Activated T-helper 1 cell treated with anti-CD3 and anti-CD28 coated beads, Interleukin-12 subunit alpha, Interleukin-12 subunit beta, Interleukin-2, Interleukin-4 antibody, amounts not matched to agents 30 ng/mL and 10 ng/mL and 1 ng/mL, durations not matched to agents 14 hours and 24 hours and 36 hours (primary cell): Measurements from ENCODE around the gene THBD. TPM values are rescaled to one million over a fixed set of nuclear protein-coding genes. Genes with fewer than 3 reads are reported as not detected.

ENCODE experiments used
- DNase-seq: peaks from one replicate; pipeline ENCODE4 v3.0.0; 2021; ENCODE audit warnings: low spot score
- H3K27ac Mint-ChIP-seq: one replicate; pipeline ENCODE4 v1.8.0; 2021; ENCODE audit warnings: mild to moderate bottlenecking, mixed read lengths
- H3K27me3 Mint-ChIP-seq: one replicate; pipeline ENCODE4 v1.8.0; 2022; ENCODE audit warnings: mild to moderate bottlenecking, moderate library complexity, mixed read lengths; ENCODE audit not compliant: insufficient read depth
- H3K36me3 Mint-ChIP-seq: one replicate; pipeline ENCODE4 v1.8.0; 2021; ENCODE audit warnings: low read depth, mixed read lengths
- H3K4me1 Mint-ChIP-seq: one replicate; pipeline ENCODE4 v1.8.0; 2021; ENCODE audit warnings: low read depth, mixed read lengths
- H3K4me3 Mint-ChIP-seq: one replicate; pipeline ENCODE4 v1.8.0; 2021; ENCODE audit warnings: mild to moderate bottlenecking, moderate library complexity, mixed read lengths
- H3K9me3 Mint-ChIP-seq: one replicate; pipeline ENCODE4 v1.8.0; 2021; ENCODE audit warnings: mixed read lengths
- intact Hi-C: fragments of 100-400 bp; cut with micrococcal nuclease; formaldehyde crosslinking; loops from one replicate; pipeline ENCODE4 v1.15.1; 2024
- total RNA-seq: library from RNA; stranded (reverse); gene quantifications from 2 replicates; pipeline ENCODE4 v1.2.3, GENCODE V29; 2022

Gene THBD
- total RNA-seq, 1 donor from 2014 or later: not detected

DNA sequence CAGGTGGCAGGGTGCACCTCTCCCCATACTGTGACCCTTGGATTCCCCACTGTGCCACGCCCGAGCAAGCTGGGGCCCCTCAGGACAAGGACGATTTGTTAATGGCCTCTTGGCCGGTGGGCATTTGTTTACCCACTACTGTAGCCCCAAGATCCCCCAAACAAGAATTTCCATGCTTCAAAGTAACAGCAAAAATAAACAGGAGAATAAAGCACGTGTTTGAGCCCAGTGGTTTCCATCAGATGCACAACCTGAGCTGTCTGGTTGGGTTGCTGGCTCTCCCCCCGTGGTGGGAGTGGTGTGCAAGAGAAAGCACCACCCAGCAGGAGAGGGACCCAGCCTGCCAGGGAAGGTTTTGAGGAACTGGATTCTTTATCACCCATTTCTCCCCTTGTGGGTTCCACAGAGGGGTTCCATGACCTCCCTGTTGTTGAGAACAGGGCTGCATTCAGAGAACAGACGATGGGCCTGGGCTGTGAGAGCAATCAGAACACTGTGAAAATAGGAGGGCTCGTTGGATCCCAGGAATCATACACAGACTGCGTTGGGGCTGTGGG lies 31.9 kb upstream of the THBD start:
- Mint-ChIP-seq H3K27me3 (peaks cover 16% of the 10 kb centered on the region), H3K4me3 (no peak overlapping the region), H3K36me3 (no peaks in the 10 kb centered on the region), H3K27ac (no peak overlapping the region), H3K4me1 (peaks cover 17% of the 10 kb centered on the region), H3K9me3 (no peaks in the 10 kb centered on the region)
- no peak for DNase-seq
- intact Hi-C loops: no loop called here

DNA sequence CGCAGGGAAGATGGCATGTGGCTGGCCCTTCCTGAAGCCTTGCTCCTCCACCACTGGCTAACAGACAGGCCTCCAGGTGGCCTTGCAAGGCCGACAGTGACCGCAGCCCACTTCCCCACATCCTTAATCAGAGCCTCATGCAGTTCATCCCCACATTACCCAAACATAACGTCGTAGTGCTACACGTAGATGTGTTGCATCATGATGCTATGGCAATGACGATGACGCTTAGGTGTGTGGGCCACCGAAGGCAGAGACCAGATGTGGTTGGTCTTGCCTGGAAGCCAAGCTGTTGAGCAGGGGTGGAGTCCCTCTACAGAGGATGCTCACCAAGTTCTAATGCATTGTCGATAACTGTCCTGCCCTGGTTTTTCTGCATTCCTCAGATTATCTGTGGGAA lies 31.0 kb upstream of the THBD start:
- H3K36me3 Mint-ChIP-seq: no peaks in the 10 kb centered on the region
- H3K27ac Mint-ChIP-seq: no peak overlapping the region
- intact Hi-C loops: no loop called here
- no peak for DNase-seq
- peaks cover 16% of the 10 kb centered on the region for H3K27me3 Mint-ChIP-seq
- no peaks in the 10 kb centered on the region for H3K9me3 Mint-ChIP-seq
- H3K4me3 Mint-ChIP-seq: no peak overlapping the region
- peaks cover 14% of the 10 kb centered on the region for H3K4me1 Mint-ChIP-seq

DNA sequence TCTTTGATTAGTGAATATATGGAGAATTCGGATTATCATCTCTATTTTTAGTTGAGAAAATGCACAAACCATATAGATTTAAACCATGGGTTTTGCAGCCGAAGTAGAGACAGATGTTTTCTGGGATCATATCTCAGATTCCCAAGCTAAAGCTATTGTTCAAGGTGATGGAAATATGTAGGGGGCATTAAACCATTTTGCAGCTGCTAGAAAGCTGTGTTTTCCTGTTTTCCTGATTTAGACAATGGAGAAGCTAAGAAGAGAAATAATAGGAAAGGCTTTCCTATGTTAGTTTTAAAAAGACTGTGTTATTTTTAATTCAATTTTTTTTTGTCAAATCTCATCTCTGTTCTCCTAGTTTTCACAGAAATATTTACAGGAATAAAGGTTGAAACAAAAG lies 30.5 kb upstream of the THBD start:
- no peaks in the 10 kb centered on the region for H3K9me3 Mint-ChIP-seq
- no peak overlapping the region for H3K4me3 Mint-ChIP-seq

DNA sequence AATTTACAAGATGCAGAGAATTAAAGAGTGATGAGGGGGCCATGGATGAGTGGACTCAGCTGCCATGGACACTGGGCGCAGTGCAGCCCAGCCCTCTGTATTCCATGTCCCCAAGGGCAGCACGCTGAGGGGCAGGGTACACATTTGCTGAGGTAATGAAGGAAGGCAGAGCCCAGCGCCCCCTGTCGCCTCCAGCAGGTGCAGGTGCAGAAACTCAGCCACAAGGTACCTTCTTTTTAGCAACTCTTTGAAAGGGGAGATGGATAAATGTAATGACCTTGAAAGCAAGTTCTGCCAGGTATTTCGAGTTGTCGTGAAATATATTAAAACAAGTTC lies 29.5 kb upstream of the THBD start:
- no peak overlapping the region for H3K27ac Mint-ChIP-seq
- no peaks in the 10 kb centered on the region for H3K36me3 Mint-ChIP-seq
- no peak overlapping the region for H3K4me3 Mint-ChIP-seq
- intact Hi-C loops: no loop called here
- DNase-seq: no peak
- peaks cover 19% of the 10 kb centered on the region for H3K27me3 Mint-ChIP-seq
- no peaks in the 10 kb centered on the region for H3K9me3 Mint-ChIP-seq
- H3K4me1 Mint-ChIP-seq: peaks cover 14% of the 10 kb centered on the region

More for the DNA sequence above, 30.5 kb upstream of the THBD start:
- Mint-ChIP-seq H3K36me3 (no peaks in the 10 kb centered on the region), H3K4me1 (peaks cover 14% of the 10 kb centered on the region), H3K27ac (no peak overlapping the region), H3K27me3 (peaks cover 16% of the 10 kb centered on the region)
- intact Hi-C loops: no loop called here
- DNase-seq: no peak

DNA sequence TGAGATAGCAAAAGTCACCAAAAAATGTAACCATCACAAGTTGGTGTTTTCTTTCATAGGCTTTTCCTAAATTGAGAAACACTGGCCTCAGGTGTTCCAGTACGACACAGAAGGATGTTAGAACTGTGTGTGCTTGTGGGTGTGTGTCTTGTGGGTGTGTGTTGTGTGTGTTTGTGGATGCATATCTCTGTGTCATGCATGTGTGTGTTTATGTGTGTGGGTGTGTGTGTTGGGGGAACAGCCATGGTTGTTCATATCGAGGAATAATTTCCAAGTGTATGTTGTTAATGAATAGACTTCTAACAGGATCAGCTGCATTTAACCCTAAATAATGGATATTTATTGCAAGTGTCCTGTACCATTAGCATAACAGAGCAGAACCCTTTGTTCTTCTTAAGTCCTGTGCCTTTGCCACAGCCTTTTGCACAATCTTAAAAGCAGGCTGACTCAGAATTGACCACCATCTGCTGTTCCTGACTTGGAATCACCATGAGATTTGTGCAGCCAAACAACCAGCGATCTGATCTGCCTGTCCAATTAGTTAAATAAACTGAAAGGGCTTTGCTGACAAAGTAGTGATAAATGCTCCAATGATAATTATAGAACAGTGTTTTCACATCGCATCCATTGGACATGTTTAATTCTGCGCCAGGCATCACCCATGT lies 29.0 kb upstream of the THBD start:
- intact Hi-C loops: no loop called here
- H3K4me3 Mint-ChIP-seq: no peak overlapping the region
- peaks cover 13% of the 10 kb centered on the region for H3K4me1 Mint-ChIP-seq
- no peak overlapping the region for H3K27ac Mint-ChIP-seq
- peaks cover 19% of the 10 kb centered on the region for H3K27me3 Mint-ChIP-seq
- no peaks in the 10 kb centered on the region for H3K9me3 Mint-ChIP-seq
- no peaks in the 10 kb centered on the region for H3K36me3 Mint-ChIP-seq
- DNase-seq: no peak

DNA sequence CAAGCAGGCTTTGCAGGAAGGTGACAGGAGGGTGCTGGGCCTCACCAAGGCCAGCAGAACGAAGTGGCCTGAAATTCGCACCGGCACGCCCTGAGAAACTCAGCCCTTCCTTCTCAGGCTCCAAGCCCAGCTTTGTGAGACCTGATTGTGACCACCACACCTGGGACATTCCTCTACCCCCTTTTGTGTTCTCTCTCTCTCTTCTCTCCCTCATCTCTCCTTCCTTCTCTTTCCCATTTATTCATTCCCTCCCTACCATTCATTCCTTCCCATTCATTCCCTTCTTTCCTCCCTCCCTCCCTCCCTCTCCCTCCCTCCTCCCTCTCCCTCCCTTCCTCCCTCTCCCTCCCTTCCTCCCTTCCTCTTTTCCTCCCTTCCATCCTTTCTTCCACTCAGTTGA lies 27.8 kb upstream of the THBD start:
- intact Hi-C loops: no loop called here
- Mint-ChIP-seq H3K27ac (no peak overlapping the region), H3K4me3 (no peak overlapping the region), H3K9me3 (no peaks in the 10 kb centered on the region), H3K36me3 (no peaks in the 10 kb centered on the region), H3K27me3 (peaks cover 20% of the 10 kb centered on the region), H3K4me1 (peaks cover 5% of the 10 kb centered on the region)
- no peak for DNase-seq

DNA sequence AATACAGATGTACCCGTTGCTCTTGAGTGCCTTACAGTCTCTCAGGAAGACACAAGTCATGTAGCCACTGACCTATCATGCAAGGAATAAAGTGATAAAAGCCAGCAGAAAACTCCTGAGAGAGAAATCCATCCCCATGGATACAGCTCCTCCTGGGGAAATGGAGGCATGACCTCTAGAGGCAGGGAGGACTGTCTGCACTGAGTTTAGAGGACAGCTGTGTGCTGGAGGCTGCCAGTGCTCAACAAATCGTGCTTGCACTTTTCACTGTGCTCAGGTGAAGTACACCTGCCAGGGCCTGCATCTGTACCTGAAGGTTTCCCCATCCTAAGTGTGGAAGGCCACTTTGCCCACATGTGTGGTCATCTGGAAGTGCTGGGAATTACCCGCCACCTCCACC lies 24.6 kb upstream of the THBD start:
- Mint-ChIP-seq H3K36me3 (no peaks in the 10 kb centered on the region), H3K27me3 (peaks cover 12% of the 10 kb centered on the region), H3K4me3 (no peak overlapping the region), H3K27ac (no peak overlapping the region), H3K4me1 (no peaks in the 10 kb centered on the region), H3K9me3 (no peaks in the 10 kb centered on the region)
- DNase-seq: no peak
- intact Hi-C loops: no loop called here

DNA sequence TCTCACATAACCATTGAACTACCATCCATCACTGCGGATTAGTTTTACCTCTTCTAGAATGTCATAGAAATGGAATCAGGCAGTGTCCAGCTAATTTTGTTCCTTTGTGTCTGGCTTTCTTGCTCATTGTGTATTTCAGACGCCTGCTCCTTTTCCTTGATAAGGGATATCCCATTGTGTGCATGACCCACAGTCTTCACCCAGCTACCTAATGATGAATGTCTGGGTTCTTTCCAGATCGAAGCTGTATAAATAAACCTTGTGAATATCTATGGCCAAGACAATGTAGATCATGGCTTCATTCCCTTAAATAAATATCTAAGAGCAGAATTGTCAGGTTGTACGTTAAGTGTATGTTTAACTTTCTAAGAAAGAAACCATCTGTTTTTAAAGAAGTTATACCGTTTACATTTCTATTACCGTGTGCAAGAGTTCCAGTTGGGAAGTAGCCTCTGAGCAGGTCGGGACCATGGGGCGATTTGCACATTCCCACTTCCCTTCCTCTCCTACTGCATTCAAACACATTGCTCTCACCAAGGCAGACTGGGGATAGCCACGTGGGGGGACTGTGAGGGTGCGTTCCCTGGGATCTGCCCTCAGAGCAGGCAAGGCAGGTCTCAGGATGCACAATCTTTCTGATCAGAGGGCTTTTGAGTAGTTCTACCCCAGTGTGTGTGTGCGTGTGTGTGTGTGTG lies 23.6 kb upstream of the THBD start:
- intact Hi-C loops: no loop called here
- no peak overlapping the region for H3K4me3 Mint-ChIP-seq
- no peaks in the 10 kb centered on the region for H3K36me3 Mint-ChIP-seq
- DNase-seq: no peak
- no peak overlapping the region for H3K27ac Mint-ChIP-seq
- no peaks in the 10 kb centered on the region for H3K9me3 Mint-ChIP-seq
- H3K27me3 Mint-ChIP-seq: peaks cover 7% of the 10 kb centered on the region
- H3K4me1 Mint-ChIP-seq: no peaks in the 10 kb centered on the region

DNA sequence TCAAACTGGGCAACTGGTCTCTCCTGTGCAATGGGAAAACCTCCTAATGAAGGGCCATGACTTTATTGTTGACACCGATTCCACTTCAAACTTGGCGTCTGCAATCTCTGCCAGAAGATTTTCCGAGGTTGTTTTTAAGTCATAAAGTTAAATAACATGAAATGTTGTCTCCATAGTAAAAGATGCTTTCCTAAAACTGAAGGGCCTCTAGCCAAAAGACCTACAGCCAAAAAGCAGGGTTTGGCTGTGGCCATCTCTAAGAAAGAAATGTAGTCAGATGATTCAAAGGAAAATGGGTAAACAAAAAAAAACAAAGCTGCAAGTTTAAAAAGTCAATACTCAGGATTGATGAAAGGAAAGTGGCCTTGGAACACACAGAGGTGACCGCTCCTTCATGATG lies 22.5 kb upstream of the THBD start:
- H3K27ac Mint-ChIP-seq: no peak overlapping the region
- intact Hi-C loops: no loop called here
- no peaks in the 10 kb centered on the region for H3K36me3 Mint-ChIP-seq
- no peak for DNase-seq
- no peak overlapping the region for H3K4me3 Mint-ChIP-seq
- peaks cover 8% of the 10 kb centered on the region for H3K27me3 Mint-ChIP-seq
- H3K9me3 Mint-ChIP-seq: no peaks in the 10 kb centered on the region
- no peaks in the 10 kb centered on the region for H3K4me1 Mint-ChIP-seq

DNA sequence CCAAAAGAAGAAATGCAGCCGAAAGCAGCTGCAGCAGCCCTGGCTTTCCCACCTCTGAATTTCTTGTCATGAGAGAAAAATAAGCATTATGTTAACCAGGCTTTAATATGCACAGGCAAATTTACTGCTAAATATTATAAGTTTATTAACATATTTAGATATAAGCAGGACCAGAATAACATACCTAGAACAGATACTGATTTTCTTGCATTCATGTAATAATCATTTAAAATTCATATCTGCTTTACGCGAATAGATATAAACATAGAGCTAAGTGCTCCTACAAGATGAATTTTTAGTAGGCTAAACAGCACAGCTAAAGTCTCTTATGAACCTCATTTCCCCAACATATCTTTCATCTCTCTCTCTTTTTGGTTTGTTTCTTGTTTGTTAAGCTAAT lies 21.9 kb upstream of the THBD start:
- Mint-ChIP-seq H3K36me3 (no peaks in the 10 kb centered on the region), H3K27ac (no peak overlapping the region), H3K9me3 (no peaks in the 10 kb centered on the region), H3K27me3 (peaks cover 9% of the 10 kb centered on the region), H3K4me1 (no peaks in the 10 kb centered on the region), H3K4me3 (no peak overlapping the region)
- DNase-seq: no peak
- intact Hi-C loops: no loop called here

DNA sequence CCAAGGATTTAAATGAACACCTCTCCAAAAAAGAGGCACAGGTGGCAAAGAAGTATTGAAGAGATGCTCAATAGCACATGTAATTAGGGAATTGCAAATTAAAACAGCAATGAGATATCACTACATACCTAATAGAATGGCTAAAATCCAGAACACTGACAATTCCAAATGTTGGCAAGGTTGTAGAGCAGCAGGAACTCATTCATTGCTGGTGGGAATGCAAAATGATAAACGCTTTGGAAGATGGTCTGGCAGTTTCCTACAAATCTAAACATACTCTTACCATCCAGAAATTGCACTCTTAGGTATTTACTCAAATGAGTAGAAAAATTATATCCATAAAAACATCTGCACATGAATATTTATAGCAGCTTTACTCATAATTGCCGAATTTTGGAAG lies 19.6 kb upstream of the THBD start:
- intact Hi-C loops: no loop called here
- H3K4me3 Mint-ChIP-seq: no peak overlapping the region
- no peaks in the 10 kb centered on the region for H3K9me3 Mint-ChIP-seq
- no peaks in the 10 kb centered on the region for H3K36me3 Mint-ChIP-seq
- peaks cover 10% of the 10 kb centered on the region for H3K27me3 Mint-ChIP-seq
- DNase-seq: no peak
- H3K27ac Mint-ChIP-seq: no peak overlapping the region
- no peaks in the 10 kb centered on the region for H3K4me1 Mint-ChIP-seq

DNA sequence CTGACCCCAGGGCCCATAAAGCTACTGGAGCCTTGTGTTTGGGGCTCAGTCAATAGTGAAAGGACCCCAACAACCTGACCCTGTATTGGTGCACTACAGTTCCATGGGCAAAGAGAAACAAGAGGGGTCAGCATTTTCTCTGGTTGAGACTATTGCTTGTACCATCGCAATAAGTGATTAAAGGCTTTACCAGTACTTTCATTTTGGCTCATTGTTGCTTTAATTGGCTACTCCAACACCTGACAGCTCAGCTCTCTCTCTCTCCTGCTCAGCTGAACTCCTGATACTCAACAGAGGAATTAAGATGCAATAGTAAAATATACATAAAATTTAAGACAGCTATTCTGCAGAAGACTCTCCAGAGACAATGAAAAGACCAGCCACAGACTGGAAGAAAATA lies 18.8 kb upstream of the THBD start:
- intact Hi-C loops: no loop called here
- Mint-ChIP-seq H3K9me3 (no peaks in the 10 kb centered on the region), H3K36me3 (no peaks in the 10 kb centered on the region), H3K4me3 (no peak overlapping the region), H3K27ac (no peak overlapping the region), H3K4me1 (no peaks in the 10 kb centered on the region), H3K27me3 (peaks cover 10% of the 10 kb centered on the region)
- DNase-seq: no peak

DNA sequence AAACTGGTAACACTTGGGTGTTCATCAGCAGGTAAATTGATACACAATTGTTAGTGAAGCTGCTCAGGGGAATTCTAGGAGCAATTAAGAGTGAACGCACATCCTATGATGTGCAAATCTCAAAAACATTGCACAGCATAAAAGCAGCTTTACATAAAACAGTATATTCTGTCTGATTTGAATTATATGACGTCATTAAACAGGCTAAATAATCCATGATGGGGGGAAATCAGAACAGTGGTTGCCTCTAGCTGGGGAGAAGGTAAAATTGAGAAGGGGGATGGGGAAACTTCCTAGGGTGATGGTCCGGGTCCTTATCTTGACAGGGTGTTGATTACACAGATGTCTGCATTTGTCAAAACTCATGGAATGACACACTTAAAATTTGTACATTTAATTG lies 17.3 kb upstream of the THBD start:
- Mint-ChIP-seq H3K9me3 (no peaks in the 10 kb centered on the region), H3K4me1 (no peaks in the 10 kb centered on the region), H3K27ac (no peak overlapping the region), H3K4me3 (no peak overlapping the region), H3K27me3 (peaks cover 10% of the 10 kb centered on the region), H3K36me3 (no peaks in the 10 kb centered on the region)
- intact Hi-C loops: no loop called here
- no peak for DNase-seq
